GM19025 (cell line): ENCODE data around the gene LRIF1.
"Not testable (repeated sequence)": the region's sequence is repeated elsewhere in the genome, so short reads cannot be mapped to it uniquely, and the experiment has no call there.

Experiments used
- ATAC-seq: cut with Tn5 transposase; IDR thresholded peaks from one replicate; pipeline ENCODE4 v1.9.1; 2021; ENCODE audit warnings: mild to moderate bottlenecking, low read depth, moderate library complexity; ENCODE audit not compliant: unreplicated experiment

The LRIF1 gene

GRCh38 chr1:110952031-110952430, 11.7 kb downstream of the LRIF1 start:
- ATAC-seq = no peak

- no peak for ATAC-seq
Measured at GRCh38 chr1:110951161-110951560, 12.6 kb downstream of the LRIF1 start.

- ATAC-seq = no peak
Measured at GRCh38 chr1:110948038-110948810, 15.5 kb downstream of the LRIF1 start.

GRCh38 chr1:110945626-110946025, 18.1 kb downstream of the LRIF1 start:
- no peak for ATAC-seq

- no peak for ATAC-seq
Measured at GRCh38 chr1:110944806-110945205, 18.9 kb downstream of the LRIF1 start.

- ATAC-seq = no peak
Measured at GRCh38 chr1:110936567-110936966, 27.2 kb downstream of the LRIF1 start.

GRCh38 chr1:110931097-110931496, 32.6 kb downstream of the LRIF1 start:
- not testable (repeated sequence) for ATAC-seq

GRCh38 chr1:110928904-110929303, 34.8 kb downstream of the LRIF1 start:
- ATAC-seq = no peak

- ATAC-seq = no peak
Measured at GRCh38 chr1:110928191-110928590, 35.5 kb downstream of the LRIF1 start.

- ATAC-seq = no peak
Measured at GRCh38 chr1:110927484-110928075, 36.1 kb downstream of the LRIF1 start.

GRCh38 chr1:110921953-110922352, 41.8 kb downstream of the LRIF1 start:
- no peak for ATAC-seq

GRCh38 chr1:110918016-110918415, 45.7 kb downstream of the LRIF1 start:
- ATAC-seq = no peak

GRCh38 chr1:110916669-110917306, 46.9 kb downstream of the LRIF1 start:
- peak; percentile 58 for ATAC-seq

- ATAC-seq = no peak
Measured at GRCh38 chr1:110916274-110916668, 47.5 kb downstream of the LRIF1 start.

GRCh38 chr1:110915804-110916203, 47.9 kb downstream of the LRIF1 start:
- ATAC-seq = no peak

- ATAC-seq = no peak
Measured at GRCh38 chr1:110914676-110915075, 49.0 kb downstream of the LRIF1 start.

- ATAC-seq = no peak
Measured at GRCh38 chr1:110912784-110913183, 50.9 kb downstream of the LRIF1 start.

- ATAC-seq = no peak
Measured at GRCh38 chr1:110903853-110904500, 59.7 kb downstream of the LRIF1 start.

- no peak for ATAC-seq
Measured at GRCh38 chr1:110902820-110903463, 60.8 kb downstream of the LRIF1 start.

GRCh38 chr1:110899458-110899843, 64.3 kb downstream of the LRIF1 start:
- ATAC-seq = no peak
